Adipose tissue (tissue), 3 donors: Measurements from ENCODE around the gene CABLES2. TPM values are rescaled to one million over a fixed set of nuclear protein-coding genes. Genes with fewer than 3 reads are reported as not detected.

ENCODE experiments used
- H3K27ac ChIP-seq: one replicate; pipeline ENCODE4 v1.5.1; 2013; ENCODE audit warnings: low read depth, low read length
- WGBS, 3 donors: extraction: QIAGEN DNeasy Blood & Tissue Kit; methylation state at CpG; one replicate each; pipeline ENCODE4 v1.1.7; 2013; 5-methylcytosine and 5-hydroxymethylcytosine counted together
- polyA plus RNA-seq, 3 donors: library from polyadenylated mRNA; stranded (reverse); fragments of 200-250 nt; gene quantifications; one replicate each; pipeline ENCODE4 v1.2.3, GENCODE V29; 2013
- donor health status: healthy with polysubstance abuse.
- donor health status: Bipolar disorder and iron deficiency.
- donor health status: healthy.

The CABLES2 gene
- polyA plus RNA-seq, 3 donors, result 1.3 to 1.8 (median 1.6) TPM

DNA sequence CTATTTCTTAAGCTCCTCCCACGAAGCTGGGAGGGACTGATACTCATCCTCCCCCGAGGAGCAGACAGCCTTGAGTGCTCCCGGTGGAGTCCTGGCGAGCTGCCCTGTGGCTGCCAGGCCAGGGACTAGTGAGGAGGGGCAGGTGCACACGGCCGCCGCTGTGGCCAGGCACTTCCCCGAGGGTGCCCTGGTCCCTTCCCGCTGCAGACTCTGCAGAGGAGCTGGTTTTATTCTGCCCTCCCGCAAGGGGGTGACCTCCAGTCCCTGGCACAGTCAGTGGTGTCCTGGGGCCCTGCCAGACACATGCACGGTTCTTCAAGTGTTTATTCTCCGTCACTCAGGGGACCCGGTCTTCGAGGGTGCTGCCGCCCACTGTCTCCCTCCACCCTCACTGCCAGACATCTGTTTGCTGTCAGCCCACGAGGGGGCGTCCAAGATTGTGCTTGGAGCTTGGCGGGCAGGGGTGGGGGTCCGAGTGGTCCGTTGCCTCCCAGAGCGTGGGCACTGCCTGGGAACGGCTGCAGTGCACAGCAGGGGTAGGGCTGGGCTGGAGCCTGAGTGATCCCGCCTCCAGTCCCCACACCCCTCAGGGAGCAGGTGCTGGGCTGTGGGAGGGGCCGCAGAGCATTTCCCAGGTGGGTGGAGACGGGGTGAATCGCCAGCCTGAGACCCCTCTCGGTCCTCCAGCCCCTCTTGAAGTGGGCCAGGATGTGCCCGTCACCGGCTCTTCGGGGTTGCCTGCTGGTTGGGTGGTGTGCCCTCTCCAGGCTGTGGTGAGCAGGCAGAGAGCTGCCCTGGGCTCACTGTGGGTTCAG is 3.1 kb upstream of the CABLES2 start:
- H3K27ac ChIP-seq, result no peak overlapping the region
- 7 to 10% (median 10%) methylated on average over 30 of the region's 30 CpGs for WGBS, 3 donors

DNA sequence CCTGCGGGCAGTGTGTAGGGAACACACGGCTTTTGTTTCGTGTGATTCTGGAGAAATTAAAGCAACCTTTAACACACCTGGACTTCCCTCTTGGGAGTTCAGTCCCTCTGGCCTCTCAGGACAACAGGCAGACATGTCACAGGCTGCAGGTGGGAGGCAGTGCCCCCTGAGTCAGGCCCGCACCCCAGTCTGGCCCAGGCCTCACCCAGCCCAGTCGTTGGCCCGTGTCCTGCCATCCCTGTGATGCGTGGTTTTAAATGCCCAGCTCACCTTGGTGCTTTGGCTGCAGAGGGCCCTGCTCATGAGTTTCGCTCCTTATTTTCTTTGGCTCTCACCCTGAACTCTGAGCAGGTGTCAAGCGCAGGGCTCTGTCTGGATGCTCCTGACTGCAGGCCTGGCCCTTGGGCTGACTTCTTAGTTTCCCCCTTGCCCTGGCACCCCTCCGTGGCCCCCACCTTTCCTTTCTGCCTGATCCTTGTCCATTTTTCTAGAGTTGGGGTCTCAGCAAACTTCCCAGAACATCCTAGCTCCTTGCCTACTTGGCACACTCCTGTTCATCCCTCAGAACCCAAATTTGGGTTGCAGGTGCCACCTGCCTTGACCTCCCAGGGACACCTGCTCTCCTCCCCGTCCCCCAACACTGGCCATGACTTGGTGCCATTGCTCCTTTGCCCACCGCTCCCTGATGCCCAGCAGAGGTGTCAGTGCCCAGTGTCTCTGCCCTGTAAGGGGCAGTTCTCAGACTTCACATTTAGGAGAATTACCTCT is 2.2 kb upstream of the CABLES2 start:
- no peak overlapping the region for H3K27ac ChIP-seq
- 77 to 91% (median 86%) methylated on average over 12 of the region's 12 CpGs for whole genome bisulfite sequencing, 3 donors

DNA sequence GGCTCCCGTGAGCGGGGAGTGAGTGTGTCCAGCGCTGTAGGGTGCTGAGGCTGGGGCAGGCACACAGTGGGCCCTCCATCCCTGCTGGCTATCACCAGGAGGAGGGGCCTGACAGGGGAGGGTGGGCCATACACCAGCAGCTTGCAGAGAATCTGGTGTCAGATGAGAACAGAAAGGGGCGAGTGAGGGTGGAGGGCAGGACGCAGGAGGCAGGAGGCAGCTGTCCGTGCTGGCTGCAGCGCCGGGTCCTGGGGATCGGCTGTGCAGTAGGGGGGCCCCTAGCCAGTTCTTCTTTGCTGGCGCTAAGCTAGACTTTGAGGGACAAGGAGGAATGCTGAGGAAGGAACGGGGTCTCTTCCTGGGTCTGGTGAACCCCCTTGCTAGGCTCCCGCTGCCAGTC is 1.6 kb upstream of the CABLES2 start:
- 80 to 93% (median 91%) methylated on average over 12 of the region's 12 CpGs for WGBS, 3 donors
- H3K27ac ChIP-seq, result no peak overlapping the region

DNA sequence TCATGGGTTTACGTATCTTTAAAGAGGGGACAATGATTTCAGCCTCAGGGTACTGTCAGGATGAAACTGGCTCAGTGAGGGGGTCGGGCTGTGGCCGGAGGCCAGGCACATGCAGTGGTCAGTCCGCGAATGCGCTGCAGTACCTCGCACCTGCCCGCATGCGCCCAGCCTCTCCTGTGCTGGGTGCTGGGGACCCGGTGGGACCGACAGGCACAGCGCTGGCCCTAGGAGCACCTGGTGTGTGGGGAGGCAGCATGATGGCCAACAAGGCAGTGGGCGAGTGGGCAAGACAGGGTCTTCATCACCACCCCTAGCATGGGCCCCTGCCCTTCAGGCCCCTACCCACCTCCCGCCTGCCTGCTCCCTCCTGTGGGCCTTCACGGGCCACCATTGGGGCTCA is 970 bp upstream of the CABLES2 start:
- WGBS, 3 donors, result 89 to 98% (median 91%) methylated on average over 15 of the region's 15 CpGs
- no peak overlapping the region for H3K27ac ChIP-seq

DNA sequence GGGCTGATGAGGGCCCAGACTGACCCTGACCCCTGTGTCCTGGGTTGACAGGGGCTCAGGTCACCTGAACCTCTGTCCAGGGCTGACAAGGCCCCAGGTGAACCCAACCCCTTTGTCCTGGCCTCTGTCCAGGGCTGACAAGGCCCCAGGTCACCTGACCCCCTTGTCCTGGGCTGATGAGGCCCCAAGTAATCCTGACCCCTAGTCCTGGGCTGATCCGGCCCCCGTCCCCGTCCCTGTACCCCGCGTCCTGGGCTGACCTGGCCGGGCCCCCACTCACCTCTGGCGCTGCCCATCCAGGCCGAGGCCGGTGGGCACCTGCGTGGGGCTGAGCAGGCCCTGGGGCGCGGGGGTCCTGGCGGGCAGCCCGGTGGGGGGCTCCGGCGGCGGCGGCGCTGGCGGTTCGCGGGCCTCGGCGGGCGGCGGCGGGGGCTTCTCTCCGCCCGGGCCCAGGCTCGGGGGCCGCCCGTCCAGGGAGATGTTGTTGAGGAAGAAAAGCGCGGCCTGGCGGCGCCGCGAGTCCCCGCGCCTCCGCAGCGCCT is 379 bp downstream of the CABLES2 start:
- no peak overlapping the region for H3K27ac ChIP-seq

DNA sequence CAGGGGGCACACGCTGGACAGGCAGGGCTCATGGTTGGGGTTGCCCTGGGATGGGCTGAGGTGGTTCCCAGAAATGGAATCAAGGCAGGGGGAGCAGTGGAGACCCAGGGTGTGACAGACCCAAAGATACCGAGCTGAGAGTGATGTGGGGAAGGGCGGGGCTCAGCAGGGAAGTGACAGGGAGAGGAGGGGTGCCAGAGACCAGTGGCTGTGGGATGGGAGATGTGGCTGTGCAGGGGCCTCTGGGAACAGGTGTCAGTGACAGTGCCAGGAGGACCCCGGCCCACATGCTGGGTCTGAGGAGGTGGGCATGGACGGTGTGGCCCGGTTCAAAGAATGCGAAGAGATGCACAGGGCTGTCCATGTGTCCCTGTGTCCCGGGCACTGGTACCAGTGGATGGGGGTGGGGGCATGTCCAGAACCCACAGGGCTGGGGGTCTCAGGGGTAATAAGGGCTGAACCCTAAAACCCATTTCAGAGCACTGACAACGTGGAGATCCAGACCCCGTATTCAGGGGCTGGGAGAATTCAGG is 1.0 kb downstream of the CABLES2 start:
- no peak overlapping the region for H3K27ac ChIP-seq
- 54 to 64% (median 54%) methylated on average over 9 to 10 of the region's 10 CpGs for WGBS, 3 donors

More for the DNA sequence above, 379 bp downstream of the CABLES2 start:
- WGBS, 3 donors, result 1% methylated on average over 21 to 42 of the region's 42 CpGs

DNA sequence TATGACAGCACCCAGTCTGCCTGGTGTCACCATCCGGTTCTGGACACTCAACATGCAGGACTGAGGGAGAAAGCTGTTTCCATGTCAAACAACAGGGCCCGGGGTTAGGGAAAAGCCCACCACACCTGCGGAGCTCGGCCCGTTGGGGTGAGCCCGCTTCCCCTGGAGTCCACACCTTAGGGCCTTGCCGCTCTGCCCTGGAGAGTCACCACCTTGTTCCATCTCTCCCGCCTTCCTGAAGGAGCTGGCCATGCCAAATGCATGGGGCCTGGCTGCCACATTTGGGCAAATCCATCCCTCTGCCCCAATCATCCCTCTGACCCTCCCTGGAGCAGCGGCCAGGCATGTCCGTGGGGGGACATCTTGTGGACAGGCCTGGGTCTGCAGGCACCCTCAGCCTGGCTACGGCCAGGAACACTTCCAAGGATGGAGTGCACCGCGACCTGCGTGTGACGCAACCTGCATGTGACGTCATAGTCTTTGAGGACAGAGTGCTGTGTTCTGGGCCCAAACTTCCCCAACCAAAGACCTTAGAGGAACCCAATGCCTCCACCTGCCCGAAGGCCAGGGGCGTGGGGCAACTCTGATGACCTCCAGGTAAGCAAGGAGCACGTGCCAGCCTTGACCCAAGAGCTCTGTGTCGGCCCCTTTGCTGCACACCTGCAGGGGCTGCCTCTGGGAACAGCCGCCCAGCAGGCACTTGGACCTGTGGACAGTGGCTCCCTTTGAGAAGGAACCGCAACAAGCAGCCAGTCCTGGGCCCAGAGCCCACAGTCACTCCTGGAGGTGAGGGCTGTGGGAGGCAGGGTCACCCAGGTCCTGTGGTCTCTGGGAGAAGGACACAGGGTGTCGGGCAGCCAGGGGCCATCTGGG is 1.7 kb downstream of the CABLES2 start:
- 68% methylated on average over 23 of the region's 23 CpGs for WGBS, 3 donors
- H3K27ac ChIP-seq, result no peak overlapping the region

DNA sequence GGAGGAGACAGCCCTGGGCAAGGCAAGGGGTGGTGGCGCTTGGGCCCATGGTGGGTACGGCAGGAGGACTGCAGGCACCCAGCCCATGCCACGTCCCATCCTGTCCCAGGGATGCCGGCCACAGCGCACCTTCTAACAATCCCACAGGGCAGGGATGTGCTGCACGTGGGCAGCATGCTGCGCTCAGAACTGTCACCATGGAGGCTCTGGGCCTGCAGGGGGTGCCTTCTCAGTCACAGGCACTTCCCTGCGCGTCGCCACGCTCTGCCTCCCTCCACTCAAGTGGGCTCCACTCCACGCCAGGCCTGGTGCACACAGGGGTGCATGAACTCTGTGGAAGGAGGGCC is 2.4 kb downstream of the CABLES2 start:
- 92 to 97% (median 95%) methylated on average over 10 to 12 of the region's 12 CpGs for WGBS, 3 donors
- H3K27ac ChIP-seq, result no peak overlapping the region

DNA sequence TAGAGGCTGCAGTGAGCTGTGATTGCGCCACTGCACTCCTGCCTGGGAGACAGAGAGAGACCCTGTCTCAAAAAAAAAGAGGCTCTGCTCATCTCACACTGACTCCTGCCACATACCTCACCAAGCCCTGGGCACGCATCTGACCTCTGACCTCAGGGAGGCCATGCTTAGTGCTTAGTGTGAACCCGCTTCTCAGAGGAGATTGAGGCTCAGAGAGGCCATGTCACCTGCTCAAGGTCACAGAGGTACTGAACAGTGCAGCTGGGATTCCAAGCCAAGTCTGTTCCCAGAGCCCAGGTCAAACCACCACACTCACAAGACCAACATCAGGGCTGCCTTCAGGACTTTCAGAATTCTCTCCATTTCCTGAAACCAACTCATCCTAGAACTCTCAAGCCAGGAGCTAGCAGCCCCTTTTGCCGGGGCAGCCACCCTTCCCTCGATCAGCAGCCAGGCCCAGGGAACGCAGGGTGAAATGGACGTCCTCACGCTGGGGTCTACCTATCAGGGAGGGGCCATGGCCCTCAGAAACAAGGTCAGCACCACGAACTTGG is 2.9 kb downstream of the CABLES2 start:
- 88 to 95% (median 92%) methylated on average over 9 of the region's 9 CpGs for WGBS, 3 donors
- H3K27ac ChIP-seq, result no peak overlapping the region

DNA sequence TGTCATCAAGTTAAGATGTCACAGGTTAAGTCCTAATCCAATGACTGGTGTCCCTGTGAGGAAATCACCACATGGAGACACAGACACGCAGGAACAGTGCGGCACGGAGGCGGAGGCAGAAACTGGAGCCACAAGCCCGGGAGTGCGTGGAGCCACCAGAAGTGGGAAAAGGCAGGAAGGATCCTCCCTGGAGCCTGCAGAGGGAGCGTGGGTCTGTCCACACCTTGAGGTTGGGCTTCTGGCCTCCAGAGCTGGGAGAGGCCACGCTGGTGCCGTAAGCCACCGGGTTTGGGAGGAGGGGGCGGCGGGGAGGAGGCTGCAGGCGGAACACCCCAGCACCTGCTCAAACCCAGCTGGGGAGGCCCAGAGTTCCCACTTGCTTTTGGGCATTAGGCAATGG is 3.8 kb downstream of the CABLES2 start:
- H3K27ac ChIP-seq, result no peak overlapping the region
- 80 to 88% (median 87%) methylated on average over 13 of the region's 13 CpGs for WGBS, 3 donors

DNA sequence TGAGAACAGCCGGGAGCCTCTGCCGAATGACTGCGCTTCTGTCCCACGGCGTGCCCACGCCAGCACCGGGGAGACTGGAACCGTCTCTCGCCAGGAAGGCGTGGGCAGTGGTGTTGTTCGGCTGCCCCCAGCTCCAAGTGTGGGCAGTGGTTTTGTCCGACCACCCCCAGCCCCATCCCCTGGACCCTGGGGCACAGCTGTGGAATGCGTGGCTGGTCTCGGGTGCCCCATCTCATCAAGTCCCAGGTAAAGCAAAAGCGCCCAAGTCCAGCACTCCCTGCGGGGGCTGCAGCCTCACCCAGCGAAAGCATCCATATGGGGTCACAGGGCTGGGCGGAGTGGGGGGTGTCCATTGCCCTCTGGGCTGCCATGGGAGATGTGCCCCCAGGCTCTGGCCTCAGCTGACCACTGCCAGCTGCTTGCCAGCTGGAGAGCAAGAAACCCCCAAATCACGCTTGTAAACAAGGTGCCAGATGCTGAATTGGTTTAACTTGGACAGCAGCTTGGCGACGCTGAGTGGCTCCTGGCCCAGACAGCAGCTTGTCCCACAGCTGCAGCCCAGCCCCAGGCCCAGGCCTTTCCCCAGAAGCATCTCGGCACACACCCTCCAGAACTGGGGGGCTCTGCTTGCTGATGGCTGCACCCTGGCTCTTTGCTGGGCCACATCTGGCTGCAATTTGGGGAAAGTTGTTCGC is 4.5 kb downstream of the CABLES2 start:
- no peak overlapping the region for H3K27ac ChIP-seq
- 88 to 94% (median 93%) methylated on average over 23 of the region's 23 CpGs for WGBS, 3 donors

DNA sequence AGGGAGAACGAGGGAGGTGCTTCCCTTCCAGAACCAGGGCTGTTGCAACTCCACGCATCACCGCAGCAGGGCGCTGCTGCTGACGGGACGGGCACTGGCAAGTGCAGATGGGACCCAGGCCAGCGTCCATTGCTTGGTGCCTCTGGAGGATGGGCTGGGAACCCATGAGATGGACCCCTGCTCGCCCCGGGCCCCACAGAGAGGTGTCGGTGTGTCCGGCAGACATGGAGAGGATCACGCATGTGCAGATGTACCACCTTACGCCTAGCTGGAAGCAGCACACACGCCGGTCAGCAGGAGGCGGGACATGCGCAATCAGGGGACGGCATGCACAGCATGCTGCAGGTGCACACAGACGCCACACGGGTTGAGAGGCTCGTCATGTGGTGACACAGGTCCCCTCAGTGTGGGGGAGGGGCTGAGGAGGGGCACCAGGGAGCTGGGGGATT is 5.7 kb downstream of the CABLES2 start:
- H3K27ac ChIP-seq, result no peak overlapping the region
- 78 to 83% (median 83%) methylated on average over 21 of the region's 21 CpGs for WGBS, 3 donors

DNA sequence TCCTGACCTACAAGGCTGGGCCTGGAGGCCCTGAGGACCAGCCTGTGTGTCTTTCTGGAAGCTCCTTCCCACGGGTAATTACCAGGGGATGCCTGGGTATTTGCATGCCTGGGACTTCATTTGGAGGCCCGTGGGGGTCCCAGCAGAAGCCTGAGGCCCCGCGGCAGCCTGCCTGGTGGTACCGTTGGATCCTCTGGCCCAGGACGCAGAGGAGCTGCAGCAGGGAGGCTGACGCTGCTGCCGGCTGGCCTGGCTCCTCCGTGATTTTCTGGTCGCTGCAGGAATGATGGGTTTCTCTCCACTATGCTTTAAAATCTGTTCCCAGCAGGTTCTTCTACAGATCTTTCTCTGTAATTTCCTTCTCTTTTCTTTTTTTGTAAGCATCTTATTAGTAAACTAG is 6.5 kb downstream of the CABLES2 start:
- no peak overlapping the region for H3K27ac ChIP-seq
- WGBS, 3 donors, result 81 to 93% (median 89%) methylated on average over 10 of the region's 10 CpGs

DNA sequence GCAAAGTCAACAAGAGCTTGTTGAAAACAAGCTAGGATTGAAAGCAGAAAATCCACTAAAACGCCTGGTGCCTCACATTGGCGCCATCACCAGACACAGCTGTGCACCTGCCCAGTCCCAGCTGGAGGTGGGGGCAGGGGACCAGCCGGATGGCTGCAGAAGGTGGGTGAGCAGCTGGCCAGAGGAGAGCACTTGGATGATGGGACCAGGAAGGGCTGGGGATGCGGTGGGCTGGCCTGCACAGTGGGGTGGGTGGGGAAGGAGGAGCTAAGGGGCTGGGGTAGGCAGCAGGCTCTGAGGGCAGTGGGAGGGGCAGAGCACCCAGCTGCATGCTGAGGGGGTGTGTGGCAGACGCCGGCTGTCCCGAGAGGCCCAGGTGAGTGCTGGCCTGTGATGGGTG is 7.1 kb downstream of the CABLES2 start:
- 74 to 87% (median 87%) methylated on average over 7 of the region's 7 CpGs for WGBS, 3 donors
- no peak overlapping the region for H3K27ac ChIP-seq

DNA sequence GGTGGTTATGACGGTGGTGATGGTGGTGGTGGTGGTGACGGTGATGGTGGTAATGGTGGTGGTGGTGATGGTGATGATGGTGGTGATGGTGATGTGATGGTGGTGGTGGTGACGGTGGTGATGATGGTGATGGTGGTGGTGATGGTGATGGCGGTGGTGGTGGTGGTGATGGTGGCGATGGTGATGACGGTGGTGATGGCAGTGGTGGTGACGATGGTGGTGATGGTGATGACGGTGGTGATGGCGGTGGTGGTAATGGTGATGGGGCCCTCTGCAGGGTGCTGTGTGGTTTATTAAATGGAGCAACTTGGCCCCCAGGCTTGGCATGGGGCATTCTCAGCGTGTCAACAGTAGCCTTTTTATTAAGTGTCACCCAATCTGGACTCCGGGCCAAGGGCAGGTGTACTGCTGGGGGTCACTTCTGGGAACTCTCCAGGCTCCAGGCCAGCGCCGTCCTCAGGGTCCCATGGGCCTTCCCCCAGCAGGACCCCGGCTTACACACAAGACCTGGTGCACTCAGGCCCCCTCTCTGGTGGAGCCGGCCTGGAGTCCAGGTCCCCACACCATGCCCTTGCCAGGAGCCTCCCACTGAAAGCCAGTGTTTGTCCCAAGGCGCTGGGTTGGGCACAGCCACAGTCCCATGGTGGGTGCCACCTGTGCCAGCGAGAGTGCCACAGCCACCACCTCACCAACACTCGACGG is 8.8 kb downstream of the CABLES2 start:
- H3K27ac ChIP-seq, result no peak overlapping the region
- 87 to 98% (median 96%) methylated on average over 17 to 19 of the region's 19 CpGs for WGBS, 3 donors

DNA sequence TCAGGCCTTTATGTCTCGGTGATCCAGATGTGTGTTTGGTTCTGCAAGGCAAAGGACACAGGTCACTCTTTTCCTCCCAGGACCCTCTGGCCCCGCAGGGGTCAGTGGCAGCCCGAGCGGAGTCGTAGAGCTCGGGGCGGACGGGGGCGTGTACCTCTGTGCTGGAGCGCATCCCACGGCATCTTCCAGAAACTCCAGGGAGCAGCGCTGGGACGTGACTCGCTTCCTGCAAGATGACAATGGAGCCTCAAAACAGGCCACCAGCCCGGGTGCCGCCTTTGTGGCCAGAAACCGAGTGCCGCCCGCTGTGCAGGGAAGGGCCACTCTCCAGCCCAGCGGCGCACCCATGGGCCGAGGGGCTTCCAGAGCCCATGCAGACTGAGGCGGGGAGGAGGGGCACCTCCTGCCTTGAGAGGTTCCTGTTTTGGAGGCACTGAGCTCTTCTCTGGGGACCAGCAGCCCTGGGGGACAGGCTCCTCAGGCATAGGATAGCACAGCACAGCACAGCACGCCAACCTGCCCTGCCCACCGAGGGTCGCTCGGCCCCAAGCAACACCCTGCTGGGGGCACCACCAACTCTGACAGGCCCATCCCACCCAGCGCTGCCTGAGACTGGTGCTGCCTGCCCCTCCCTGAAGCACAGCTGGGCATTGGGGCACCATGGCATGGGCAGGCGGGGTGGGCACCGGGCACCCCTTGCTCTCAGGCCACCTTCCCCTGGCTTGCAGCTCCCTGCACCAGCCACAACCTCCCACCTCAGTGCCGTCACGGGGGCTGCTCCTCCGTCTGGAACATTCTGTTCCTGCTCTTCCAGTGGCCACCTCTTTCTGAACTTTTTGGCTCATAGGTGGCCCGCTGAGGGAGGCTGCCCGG is 10.5 kb downstream of the CABLES2 start:
- H3K27ac ChIP-seq, result no peak overlapping the region
- 85 to 94% (median 88%) methylated on average over 34 to 35 of the region's 35 CpGs for WGBS, 3 donors
